HepG2 (cell line): Measurements from ENCODE around the gene CHN2. TPM values are rescaled to one million over a fixed set of nuclear protein-coding genes. Genes with fewer than 3 reads are reported as not detected.

Experiments used
- ATF1 ChIP-seq: IDR thresholded peaks from 2 replicates; pipeline ENCODE4 v1.6.1; 2016; ENCODE audit warnings: mild to moderate bottlenecking, control low read depth
- CREM ChIP-seq, 2 experiments: sonication (generic) in 1 of 2; formaldehyde crosslinking in 1 of 2; IDR thresholded peaks; 2 replicates each; pipeline versions ENCODE4 v1.4.0 to v1.6.1; 2016 to 2020; ENCODE audit warnings: antibody characterized with exemption in 1 of 2, mild to moderate bottlenecking in 1 of 2, missing genetic modification reagents in 1 of 2
- PTBP1 ChIP-seq: fragments of 200-400 bp; formaldehyde crosslinking; IDR thresholded peaks from 2 replicates; pipeline ENCODE4 v1.6.1; 2018; ENCODE audit warnings: low read length, low read depth; ENCODE audit not compliant: poor library complexity, severe bottlenecking
- SKI ChIP-seq: fragments of 450-650 bp; IDR thresholded peaks from one replicate; pipeline ENCODE4 v1.6.1; 2018; ENCODE audit warnings: mild to moderate bottlenecking; ENCODE audit not compliant: partially characterized antibody
- SKIL ChIP-seq: sonication (generic); formaldehyde crosslinking; IDR thresholded peaks from 2 replicates; pipeline ENCODE4 v1.8.0; 2022; ENCODE audit warnings: missing genetic modification reagents, mild to moderate bottlenecking, moderate library complexity, borderline replicate concordance
- SNRNP70 ChIP-seq: fragments of 200-400 bp; formaldehyde crosslinking; IDR thresholded peaks from 2 replicates; pipeline ENCODE4 v1.6.1; 2017; ENCODE audit warnings: mild to moderate bottlenecking, low read depth, low read length, moderate library complexity
- SOX5 ChIP-seq: IDR thresholded peaks from 2 replicates; pipeline ENCODE4 v1.6.1; 2016; ENCODE audit warnings: borderline replicate concordance
- TCF12 ChIP-seq, 2 experiments: fragments of 450-650 bp in 1 of 2; sonication (generic) in 1 of 2; formaldehyde crosslinking in 1 of 2; IDR thresholded peaks; 2 replicates each; pipeline versions ENCODE4 v1.6.1 to v1.8.0; 2017 to 2022; ENCODE audit warnings: antibody characterized with exemption in 1 of 2, mild to moderate bottlenecking in 1 of 2, missing genetic modification reagents in 1 of 2, moderate library complexity in 1 of 2
- THAP11 ChIP-seq: IDR thresholded peaks from 2 replicates; pipeline ENCODE4 v1.6.1; 2016; ENCODE audit warnings: missing biosample characterization, missing genetic modification reagents
- ZBTB38 ChIP-seq: sonication (generic); formaldehyde crosslinking; IDR thresholded peaks from 2 replicates; pipeline ENCODE4 v1.5.1; 2020; ENCODE audit warnings: mild to moderate bottlenecking, missing genetic modification reagents
- ZFAT ChIP-seq: sonication (generic); formaldehyde crosslinking; conservative IDR thresholded peaks from 2 replicates; pipeline ENCODE4 v1.8.1; 2023; ENCODE audit warnings: missing genetic modification reagents, inconsistent platforms
- ZFP82 ChIP-seq: sonication (generic); formaldehyde crosslinking; IDR thresholded peaks from 2 replicates; pipeline ENCODE4 v1.5.1; 2020; ENCODE audit warnings: mild to moderate bottlenecking, missing genetic modification reagents, borderline replicate concordance
- ZNF292 ChIP-seq: sonication (generic); formaldehyde crosslinking; IDR thresholded peaks from 2 replicates; pipeline ENCODE4 v1.8.1; 2022; ENCODE audit warnings: mild to moderate bottlenecking, low read depth, missing genetic modification reagents, borderline replicate concordance
- ZNF331 ChIP-seq: sonication (generic); formaldehyde crosslinking; IDR thresholded peaks from 2 replicates; pipeline ENCODE4 v1.4.0; 2020; ENCODE audit warnings: missing genetic modification reagents
- ZNF652 ChIP-seq: IDR thresholded peaks from 2 replicates; pipeline ENCODE4 v1.6.1; 2016; ENCODE audit warnings: low read depth, borderline replicate concordance
- ZNF709 ChIP-seq: sonication (generic); formaldehyde crosslinking; IDR thresholded peaks from 2 replicates; pipeline ENCODE4 v1.5.0; 2020; ENCODE audit warnings: mild to moderate bottlenecking, missing genetic modification reagents
- ZNF713 ChIP-seq: sonication (generic); formaldehyde crosslinking; IDR thresholded peaks from 2 replicates; pipeline ENCODE4 v1.4.0; 2020; ENCODE audit warnings: mild to moderate bottlenecking, missing genetic modification reagents
- ZNF768 ChIP-seq: sonication (generic); formaldehyde crosslinking; IDR thresholded peaks from 2 replicates; pipeline ENCODE4 v1.4.0; 2020; ENCODE audit warnings: missing genetic modification reagents
- ZNF775 ChIP-seq: sonication (generic); formaldehyde crosslinking; IDR thresholded peaks from 2 replicates; pipeline ENCODE4 v1.4.0; 2020; ENCODE audit warnings: missing genetic modification reagents, mild to moderate bottlenecking, moderate library complexity, borderline replicate concordance
- ZNF816 ChIP-seq: sonication (generic); formaldehyde crosslinking; IDR thresholded peaks from 2 replicates; pipeline ENCODE4 v1.8.0; 2022; ENCODE audit warnings: missing genetic modification reagents, mild to moderate bottlenecking, borderline replicate concordance
- ZSCAN12 ChIP-seq: sonication (generic); formaldehyde crosslinking; IDR thresholded peaks from 2 replicates; pipeline ENCODE4 v1.9.0; 2021; ENCODE audit warnings: mild to moderate bottlenecking, missing genetic modification reagents
- polyA plus RNA-seq, 8 experiments: library from polyadenylated mRNA; depleted of rRNA in 3 of 8; stranded (reverse) in 7 of 8; unstranded in 1 of 8; fragments of >200 nt; fragmentation: Illumina TruSeq in 4 of 8; extraction: Trizol in 4 of 8; gene quantifications; 2 replicates each; pipeline versions ENCODE4 v1.2.1 to v1.2.3, GENCODE V29; 2011 to 2016; ENCODE audit warnings: low read depth in 4 of 8, missing spikeins in 1 of 8, mixed read lengths in 1 of 8; ENCODE audit not compliant: insufficient read depth in 1 of 8
- total RNA-seq, 5 experiments: library from RNA; depleted of rRNA; stranded (reverse); fragments of >200 nt; fragmentation: Illumina TruSeq; extraction: Trizol; gene quantifications; 2 replicates each; pipeline ENCODE4 v1.2.3, GENCODE V29; 2016; ENCODE audit warnings: low read depth in 1 of 5
- TF ChIP-seq, protein P1 (sequence below): sonication (generic); formaldehyde crosslinking; IDR thresholded peaks from 2 replicates; pipeline ENCODE4 v1.5.1; 2020; ENCODE audit warnings: mild to moderate bottlenecking, missing genetic modification reagents, borderline replicate concordance

The CHN2 gene
- total and polyA plus RNA-seq, 2 of the 13 experiments (the other 11 are each of a cell fraction or from before 2014, with no cell fraction given): 23.5 to 30.5 TPM

DNA sequence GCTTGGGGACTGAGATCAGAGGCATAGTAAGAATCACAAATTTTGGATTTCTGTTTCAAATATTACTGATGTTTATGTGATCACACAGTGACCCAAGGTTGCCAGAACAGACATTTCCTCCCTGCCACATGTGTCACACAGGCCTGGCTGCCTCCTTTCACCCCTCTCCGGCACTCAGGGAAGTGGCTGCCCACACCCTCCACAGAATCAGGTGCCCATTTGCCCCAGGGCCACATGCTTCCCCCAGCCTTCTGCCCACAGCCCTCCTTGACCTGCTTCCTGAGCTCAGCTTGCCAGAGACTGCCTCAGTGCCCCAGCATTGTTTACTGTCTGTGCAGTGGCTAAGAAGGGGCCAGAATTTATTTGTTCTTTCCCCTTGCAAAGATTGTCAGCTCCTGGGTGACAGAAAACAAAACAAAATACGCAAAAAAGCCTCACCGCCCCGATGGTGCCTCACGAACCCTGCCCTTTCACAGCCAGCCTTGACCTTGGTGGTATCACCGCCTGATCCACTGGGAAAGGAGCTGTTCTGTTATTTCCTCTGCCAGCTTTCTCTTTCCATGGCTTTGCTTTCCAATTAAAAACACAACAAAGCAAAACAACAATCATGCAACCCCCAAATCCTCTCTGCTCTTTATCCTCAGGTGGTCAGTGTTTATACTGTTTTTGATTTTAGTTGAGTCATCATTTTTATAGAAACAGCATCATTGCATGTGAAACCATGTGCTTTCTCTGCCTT lies 52.8 kb downstream of the CHN2 start (continued):
- TF ChIP-seq ZNF292 (no peak), ZNF331 (CRISPR knock-in tag) (no peak), ZSCAN12 (no peak), ZNF816 (CRISPR knock-in tag) (no peak), ZFAT (no peak), CREM (IDR thresholded peaks at IDR 0.05) (0 out of 2 replicates have a peak, but pooled peaks have one; percentile 18), CREM (CRISPR knock-in tag; IDR thresholded peaks at IDR 0.05) (no peak), ZBTB38 (CRISPR knock-in tag) (0 out of 2 replicates have a peak, but pooled peaks have one; percentile 38), SNRNP70 (no peak), ZNF652 (CRISPR knock-in tag) (no peak), SKI (peak; percentile 34), ZNF768 (CRISPR knock-in tag) (no peak), SOX5 (CRISPR knock-in tag) (peak; percentile 61; the same call in 1 of the 2 replicates), ZNF775 (no peak), THAP11 (CRISPR knock-in tag) (0 out of 2 replicates have a peak, but pooled peaks have one; percentile 17), TCF12 (IDR thresholded peaks at IDR 0.05) (no peak), TCF12 (CRISPR knock-in tag; IDR thresholded peaks at IDR 0.05) (no peak), SKIL (CRISPR knock-in tag) (peak; percentile 48; the same call in 1 of the 2 replicates), ATF1 (CRISPR knock-in tag) (no peak), ZNF713 (CRISPR knock-in tag) (no peak), ZNF709 (CRISPR knock-in tag) (no peak), PTBP1 (no peak), ZFP82 (CRISPR knock-in tag) (no peak)
- TF ChIP-seq, protein P1, sequence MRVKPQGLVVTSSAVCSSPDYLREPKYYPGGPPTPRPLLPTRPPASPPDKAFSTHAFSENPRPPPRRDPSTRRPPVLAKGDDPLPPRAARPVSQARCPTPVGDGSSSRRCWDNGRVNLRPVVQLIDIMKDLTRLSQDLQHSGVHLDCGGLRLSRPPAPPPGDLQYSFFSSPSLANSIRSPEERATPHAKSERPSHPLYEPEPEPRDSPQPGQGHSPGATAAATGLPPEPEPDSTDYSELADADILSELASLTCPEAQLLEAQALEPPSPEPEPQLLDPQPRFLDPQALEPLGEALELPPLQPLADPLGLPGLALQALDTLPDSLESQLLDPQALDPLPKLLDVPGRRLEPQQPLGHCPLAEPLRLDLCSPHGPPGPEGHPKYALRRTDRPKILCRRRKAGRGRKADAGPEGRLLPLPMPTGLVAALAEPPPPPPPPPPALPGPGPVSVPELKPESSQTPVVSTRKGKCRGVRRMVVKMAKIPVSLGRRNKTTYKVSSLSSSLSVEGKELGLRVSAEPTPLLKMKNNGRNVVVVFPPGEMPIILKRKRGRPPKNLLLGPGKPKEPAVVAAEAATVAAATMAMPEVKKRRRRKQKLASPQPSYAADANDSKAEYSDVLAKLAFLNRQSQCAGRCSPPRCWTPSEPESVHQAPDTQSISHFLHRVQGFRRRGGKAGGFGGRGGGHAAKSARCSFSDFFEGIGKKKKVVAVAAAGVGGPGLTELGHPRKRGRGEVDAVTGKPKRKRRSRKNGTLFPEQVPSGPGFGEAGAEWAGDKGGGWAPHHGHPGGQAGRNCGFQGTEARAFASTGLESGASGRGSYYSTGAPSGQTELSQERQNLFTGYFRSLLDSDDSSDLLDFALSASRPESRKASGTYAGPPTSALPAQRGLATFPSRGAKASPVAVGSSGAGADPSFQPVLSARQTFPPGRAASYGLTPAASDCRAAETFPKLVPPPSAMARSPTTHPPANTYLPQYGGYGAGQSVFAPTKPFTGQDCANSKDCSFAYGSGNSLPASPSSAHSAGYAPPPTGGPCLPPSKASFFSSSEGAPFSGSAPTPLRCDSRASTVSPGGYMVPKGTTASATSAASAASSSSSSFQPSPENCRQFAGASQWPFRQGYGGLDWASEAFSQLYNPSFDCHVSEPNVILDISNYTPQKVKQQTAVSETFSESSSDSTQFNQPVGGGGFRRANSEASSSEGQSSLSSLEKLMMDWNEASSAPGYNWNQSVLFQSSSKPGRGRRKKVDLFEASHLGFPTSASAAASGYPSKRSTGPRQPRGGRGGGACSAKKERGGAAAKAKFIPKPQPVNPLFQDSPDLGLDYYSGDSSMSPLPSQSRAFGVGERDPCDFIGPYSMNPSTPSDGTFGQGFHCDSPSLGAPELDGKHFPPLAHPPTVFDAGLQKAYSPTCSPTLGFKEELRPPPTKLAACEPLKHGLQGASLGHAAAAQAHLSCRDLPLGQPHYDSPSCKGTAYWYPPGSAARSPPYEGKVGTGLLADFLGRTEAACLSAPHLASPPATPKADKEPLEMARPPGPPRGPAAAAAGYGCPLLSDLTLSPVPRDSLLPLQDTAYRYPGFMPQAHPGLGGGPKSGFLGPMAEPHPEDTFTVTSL (CRISPR knock-in tag): peak; percentile 25; the same call in 1 of the 2 replicates
